ENCODE measurements around the gene GBE1.

The GBE1 gene

GRCh38 chr3:81696090-81696489 lies 65.4 kb downstream of the GBE1 start:
- no peak for DNase-seq

GRCh38 chr3:81695302-81695701 lies 66.1 kb downstream of the GBE1 start:
- DNase-seq = no peak

- DNase-seq = no peak
Measured at GRCh38 chr3:81694662-81695061, 66.8 kb downstream of the GBE1 start.

- no peak for DNase-seq
Measured at GRCh38 chr3:81692766-81693165, 68.7 kb downstream of the GBE1 start.

GRCh38 chr3:81689617-81690016 lies 71.8 kb downstream of the GBE1 start:
- DNase-seq = no peak

GRCh38 chr3:81684751-81685395 lies 76.6 kb downstream of the GBE1 start:
- no peak for DNase-seq

- DNase-seq = no peak
Measured at GRCh38 chr3:81676706-81677456, 84.6 kb downstream of the GBE1 start.

GRCh38 chr3:81674690-81675089 lies 86.8 kb downstream of the GBE1 start:
- DNase-seq = no peak

GRCh38 chr3:81668283-81668682 lies 93.2 kb downstream of the GBE1 start:
- DNase-seq = no peak

GRCh38 chr3:81666502-81667121 lies 94.8 kb downstream of the GBE1 start:
- DNase-seq = no peak

- DNase-seq = no peak
Measured at GRCh38 chr3:81663114-81663513, 98.3 kb downstream of the GBE1 start.

- no peak for DNase-seq
Measured at GRCh38 chr3:81660036-81660435, 101.4 kb downstream of the GBE1 start.

- DNase-seq = no peak
Measured at GRCh38 chr3:81658322-81658997, 103.0 kb downstream of the GBE1 start.

- no peak for DNase-seq
Measured at GRCh38 chr3:81651139-81651538, 110.3 kb downstream of the GBE1 start.

- no peak for DNase-seq
Measured at GRCh38 chr3:81650187-81650586, 111.3 kb downstream of the GBE1 start.

GRCh38 chr3:81645248-81645647 lies 116.2 kb downstream of the GBE1 start:
- DNase-seq = no peak

GRCh38 chr3:81643721-81644120 lies 117.7 kb downstream of the GBE1 start:
- DNase-seq = no peak

- no peak for DNase-seq
Measured at GRCh38 chr3:81638480-81638879, 123.0 kb downstream of the GBE1 start.

GRCh38 chr3:81632659-81633058 lies 128.8 kb downstream of the GBE1 start:
- no peak for DNase-seq

- no peak for DNase-seq
Measured at GRCh38 chr3:81624756-81625155, 136.7 kb downstream of the GBE1 start.

GRCh38 chr3:81622395-81622794 lies 139.1 kb downstream of the GBE1 start:
- no peak for DNase-seq

- DNase-seq = no peak
Measured at GRCh38 chr3:81621277-81621676, 140.2 kb downstream of the GBE1 start.

GRCh38 chr3:81620849-81621248 lies 140.6 kb downstream of the GBE1 start:
- DNase-seq = no peak

- DNase-seq = no peak
Measured at GRCh38 chr3:81612768-81613167, 148.7 kb downstream of the GBE1 start.

Measured in activated effector memory CD4-positive, alpha-beta T cell treated with anti-CD3 and anti-CD28 coated beads, Interleukin-2, amount 50 U/mL, for 16 hours (primary cell).